Measurements from ENCODE around the gene TMEM181.
"Not testable (repeated sequence)": the region's sequence is repeated elsewhere in the genome, so short reads cannot be mapped to it uniquely, and the experiment has no call there.

The TMEM181 gene

GRCh38 chr6:158559895-158560835 lies at the start of gene TMEM181:
TSS of gene TMEM181 (plus strand) at chr6:158560091. CDS start at chr6:158560225, 134 bp downstream.
- DNase-seq (ENCODE audit: low spot score) = peak; percentile 80

GRCh38 chr6:158512809-158513208 lies 47.1 kb upstream of the TMEM181 start:
- DNase-seq (ENCODE audit: low spot score) = no peak

- DNase-seq (ENCODE audit: low spot score) = no peak
Measured at GRCh38 chr6:158514176-158514575, 45.7 kb upstream of the TMEM181 start.

- DNase-seq (ENCODE audit: low spot score) = no peak
Measured at GRCh38 chr6:158514991-158515390, 44.9 kb upstream of the TMEM181 start.

GRCh38 chr6:158516098-158516497 lies 43.8 kb upstream of the TMEM181 start:
- no peak for DNase-seq (ENCODE audit: low spot score)

GRCh38 chr6:158517038-158517437 lies 42.9 kb upstream of the TMEM181 start:
- no peak for DNase-seq (ENCODE audit: low spot score)

GRCh38 chr6:158517581-158517980 lies 42.3 kb upstream of the TMEM181 start:
- no peak for DNase-seq (ENCODE audit: low spot score)

GRCh38 chr6:158518191-158519127 lies 41.4 kb upstream of the TMEM181 start:
- peak; percentile 85 for DNase-seq (ENCODE audit: low spot score)

- DNase-seq (ENCODE audit: low spot score) = no peak
Measured at GRCh38 chr6:158519300-158519699, 40.6 kb upstream of the TMEM181 start.

GRCh38 chr6:158519761-158520160 lies 40.1 kb upstream of the TMEM181 start:
- DNase-seq (ENCODE audit: low spot score) = no peak

- not testable (repeated sequence) for DNase-seq (ENCODE audit: low spot score)
Measured at GRCh38 chr6:158520975-158521374, 38.9 kb upstream of the TMEM181 start.

GRCh38 chr6:158521759-158522158 lies 38.1 kb upstream of the TMEM181 start:
- DNase-seq (ENCODE audit: low spot score) = no peak

GRCh38 chr6:158522616-158523015 lies 37.3 kb upstream of the TMEM181 start:
- no peak for DNase-seq (ENCODE audit: low spot score)

- DNase-seq (ENCODE audit: low spot score) = no peak
Measured at GRCh38 chr6:158524311-158524710, 35.6 kb upstream of the TMEM181 start.

- not testable (repeated sequence) for DNase-seq (ENCODE audit: low spot score)
Measured at GRCh38 chr6:158527858-158528257, 32.0 kb upstream of the TMEM181 start.

GRCh38 chr6:158528826-158529225 lies 31.1 kb upstream of the TMEM181 start:
- DNase-seq (ENCODE audit: low spot score) = no peak

- no peak for DNase-seq (ENCODE audit: low spot score)
Measured at GRCh38 chr6:158529629-158530028, 30.3 kb upstream of the TMEM181 start.

- DNase-seq (ENCODE audit: low spot score) = no peak
Measured at GRCh38 chr6:158531566-158531965, 28.3 kb upstream of the TMEM181 start.

GRCh38 chr6:158531970-158532369 lies 27.9 kb upstream of the TMEM181 start:
- DNase-seq (ENCODE audit: low spot score) = no peak

GRCh38 chr6:158536084-158536890 lies 23.6 kb upstream of the TMEM181 start:
- no peak for DNase-seq (ENCODE audit: low spot score)

GRCh38 chr6:158536891-158537798 lies 22.7 kb upstream of the TMEM181 start:
- DNase-seq (ENCODE audit: low spot score) = no peak

All from globus pallidus (tissue), 1 donor.